GM23338 (cell line): Measurements from ENCODE around the gene TIMM50. TPM values are rescaled to one million over a fixed set of nuclear protein-coding genes. Genes with fewer than 3 reads are reported as not detected.

Experiments used
- ATAC-seq: fragments of 200-7000 bp; cut with Tn5 transposase; 3 replicates; pipeline ENCODE4 v1.9.1; 2020
- DNase-seq: peaks from one replicate; pipeline ENCODE4 v3.0.0-alpha.2; 2015; ENCODE audit warnings: low spot score
- H2AFZ ChIP-seq: fragments of 200-600 bp; sonication (generic); 2 replicates; pipeline ENCODE4 v1.8.0; 2016; ENCODE audit warnings: antibody characterized with exemption, mild to moderate bottlenecking, moderate library complexity
- H3F3A ChIP-seq: fragments of 200-600 bp; sonication (generic); replicated peaks from 2 replicates; pipeline ENCODE4 v1.8.0; 2017; ENCODE audit warnings: antibody characterized with exemption, mixed run types, low read depth
- H3K27ac ChIP-seq: fragments of 200-600 bp; sonication (generic); 2 replicates; pipeline ENCODE4 v1.6.1; 2016; ENCODE audit warnings: low read depth
- H3K27me3 ChIP-seq: fragments of 200-600 bp; sonication (generic); 2 replicates; pipeline ENCODE4 v1.8.0; 2016; ENCODE audit warnings: mild to moderate bottlenecking, mixed run types, moderate library complexity; ENCODE audit not compliant: insufficient read depth
- H3K36me3 ChIP-seq: fragments of 200-600 bp; sonication (generic); 2 replicates; pipeline ENCODE4 v1.8.0; 2016; ENCODE audit warnings: mild to moderate bottlenecking; ENCODE audit not compliant: insufficient read depth
- H3K4me1 ChIP-seq: fragments of 200-600 bp; sonication (generic); 2 replicates; pipeline ENCODE4 v1.8.0; 2016; ENCODE audit warnings: mild to moderate bottlenecking, moderate library complexity; ENCODE audit not compliant: insufficient read depth
- H3K4me2 ChIP-seq: fragments of 200-600 bp; sonication (generic); 2 replicates; pipeline ENCODE4 v1.7.1; 2017; ENCODE audit warnings: mixed run types
- H3K4me3 ChIP-seq: fragments of 200-600 bp; sonication (generic); 2 replicates; pipeline ENCODE4 v1.6.1; 2016; ENCODE audit warnings: mixed run types
- H3K79me2 ChIP-seq: fragments of 200-600 bp; sonication (generic); replicated peaks from 2 replicates; pipeline ENCODE4 v1.8.0; 2017; ENCODE audit warnings: mild to moderate bottlenecking; ENCODE audit not compliant: insufficient read depth
- H3K9me2 ChIP-seq: fragments of 200-600 bp; sonication (generic); 2 replicates; pipeline ENCODE4 v1.8.0; 2017; ENCODE audit not compliant: insufficient read depth
- H4K20me1 ChIP-seq: fragments of 200-600 bp; sonication (generic); replicated peaks from 2 replicates; pipeline ENCODE4 v1.8.0; 2017; ENCODE audit warnings: mild to moderate bottlenecking; ENCODE audit not compliant: insufficient read depth
- H3K27ac Mint-ChIP-seq: 2 replicates; pipeline ENCODE4 v1.8.0; 2020; ENCODE audit warnings: inconsistent platforms, mild to moderate bottlenecking, moderate library complexity, mixed read lengths
- H3K27me3 Mint-ChIP-seq: 3 replicates; pipeline ENCODE4 v1.8.0; 2022; ENCODE audit warnings: low read depth, mild to moderate bottlenecking, moderate library complexity, mixed read lengths, inconsistent platforms; ENCODE audit not compliant: insufficient read depth, poor library complexity
- H3K36me3 Mint-ChIP-seq: 3 replicates; pipeline ENCODE4 v1.8.0; 2021; ENCODE audit warnings: low read depth, mild to moderate bottlenecking, inconsistent platforms, moderate library complexity, mixed read lengths
- H3K4me1 Mint-ChIP-seq: 3 replicates; pipeline ENCODE4 v1.8.0; 2020; ENCODE audit warnings: mild to moderate bottlenecking, inconsistent platforms, mixed read lengths
- H3K4me3 Mint-ChIP-seq: 3 replicates; pipeline ENCODE4 v1.8.0; 2021; ENCODE audit warnings: moderate library complexity, mild to moderate bottlenecking, inconsistent platforms, mixed read lengths
- H3K9me3 Mint-ChIP-seq: 3 replicates; pipeline ENCODE4 v1.8.0; 2020; ENCODE audit warnings: moderate library complexity, mild to moderate bottlenecking, inconsistent platforms, mixed read lengths
- CREB1 ChIP-seq: fragments of 250-450 bp; sonication (Bioruptor Pico); IDR thresholded peaks from 2 replicates; pipeline ENCODE4 v1.5.0; 2020; ENCODE audit warnings: low read depth, mild to moderate bottlenecking, moderate library complexity
- CTCF ChIP-seq, 2 experiments: fragments of 200-600 bp in 1 of 2; sonication (generic) in 1 of 2; conservative IDR thresholded peaks; 2 replicates each; pipeline versions ENCODE4 v1.5.1 to v1.6.1; 2016 to 2017; ENCODE audit warnings: antibody characterized with exemption in 2 of 2, low read depth in 2 of 2, mild to moderate bottlenecking in 2 of 2, moderate library complexity in 1 of 2
- ETS1 ChIP-seq: IDR thresholded peaks from 2 replicates; pipeline ENCODE4 v1.6.1; 2016; ENCODE audit warnings: antibody characterized with exemption
- EZH2 ChIP-seq: fragments of 200-600 bp; sonication (generic); IDR thresholded peaks from one replicate; pipeline ENCODE4 v1.8.0; 2017; ENCODE audit warnings: antibody characterized with exemption, mild to moderate bottlenecking, low read depth; ENCODE audit not compliant: unreplicated experiment
- JUNB ChIP-seq: IDR thresholded peaks from one replicate; pipeline ENCODE4 v1.6.1; 2016; ENCODE audit warnings: antibody characterized with exemption; ENCODE audit not compliant: unreplicated experiment
- POLR2AphosphoS5 ChIP-seq: IDR thresholded peaks from 2 replicates; pipeline ENCODE4 v1.6.1; 2016; ENCODE audit warnings: antibody characterized with exemption, low read depth
- ZNF114 ChIP-seq: fragments of 250-450 bp; sonication (Bioruptor Pico); IDR thresholded peaks from 2 replicates; pipeline ENCODE4 v1.5.0; 2020; ENCODE audit warnings: mild to moderate bottlenecking, moderate library complexity
- polyA plus RNA-seq: library from polyadenylated mRNA; unstranded; fragments of >200 nt; fragmentation: Nextera tagmentation; extraction: Ambion mirVana; gene quantifications from 2 replicates; pipeline ENCODE4 v1.2.1, GENCODE V29; 2016
- total RNA-seq: library from RNA; depleted of rRNA; stranded (reverse); fragments of >200 nt; shearing (Covaris generic); gene quantifications from 2 replicates; pipeline ENCODE4 v1.2.3, GENCODE V29; 2014

Gene TIMM50
- total and polyA plus RNA-seq, 2 experiments from 2014 or later, result 119 to 139 TPM

DNA sequence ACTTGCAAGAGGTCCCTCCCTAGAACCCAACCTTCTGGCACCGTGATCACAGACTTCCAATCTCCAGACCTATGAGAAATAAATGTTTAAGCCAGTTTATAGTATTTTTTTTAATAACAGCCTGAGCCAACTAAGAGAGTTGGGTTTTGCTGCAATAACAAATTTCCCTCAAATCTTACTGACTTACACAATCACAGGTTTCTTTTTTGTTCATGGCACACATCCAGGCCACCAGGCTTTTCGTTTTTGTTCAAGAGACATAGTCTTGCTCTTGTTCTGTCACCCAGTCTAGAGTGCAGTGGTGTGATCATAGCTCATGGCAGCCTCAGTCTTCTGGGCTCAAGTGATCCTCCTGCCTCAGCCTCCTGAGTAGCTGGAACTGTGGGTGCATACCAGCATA, 32.4 kb downstream of the TIMM50 start:
- Mint-ChIP-seq H3K4me3 (no peak overlapping the region), H3K27me3 (peaks cover 46% of the 10 kb centered on the region), H3K4me1 (peaks cover 16% of the 10 kb centered on the region), H3K9me3 (peaks cover 9% of the 10 kb centered on the region; the same call in 2 of the 3 replicates), H3K36me3 (peaks cover 12% of the 10 kb centered on the region), H3K27ac (no peak overlapping the region)
- no peak overlapping the region for H3K4me2 ChIP-seq
- no peak for DNase-seq
- no peak overlapping the region for H2AFZ ChIP-seq
- H3K27me3 ChIP-seq, result peaks cover 39% of the 10 kb centered on the region
- H3F3A ChIP-seq, result peaks cover 21% of the 10 kb centered on the region; the same call in 1 of the 2 replicates
- no peaks in the 10 kb centered on the region for H3K36me3 ChIP-seq
- H3K9me2 ChIP-seq, result no peaks in the 10 kb centered on the region
- peaks cover 8% of the 10 kb centered on the region for H3K4me1 ChIP-seq
- H3K79me2 ChIP-seq, result peaks cover 16% of the 10 kb centered on the region
- H3K27ac ChIP-seq, result no peak overlapping the region
- 0 out of 2 replicates have a peak, but pooled peaks cover 4% of the 10 kb centered on the region for H4K20me1 ChIP-seq
- no peak overlapping the region for H3K4me3 ChIP-seq
- no peak for ATAC-seq
- TF ChIP-seq ETS1, result no peak
- TF ChIP-seq POLR2AphosphoS5, result no peak
- TF ChIP-seq EZH2, result no peak

- Histone ChIP-seq H4K20me1 (0 out of 2 replicates have a peak, but pooled peaks cover 4% of the 10 kb centered on the region), H3K27ac (peak within 1 kb of the TSS; percentile 92), H3K9me2 (no peaks in the 10 kb centered on the region), H3F3A (0 out of 2 replicates have a peak, but pooled peaks cover 11% of the 10 kb centered on the region), H3K79me2 (peaks cover 16% of the 10 kb centered on the region), H2AFZ (peak within 1 kb of the TSS; percentile 97), H3K27me3 (peaks cover 19% of the 10 kb centered on the region), H3K4me1 (peaks cover 15% of the 10 kb centered on the region; the same call in 1 of the 2 replicates), H3K36me3 (no peaks in the 10 kb centered on the region), H3K4me3 (peak within 1 kb of the TSS; percentile 99), H3K4me2 (peak within 1 kb of the TSS; percentile 94)
- DNase-seq, result peak; percentile 94
- H3K27me3 Mint-ChIP-seq, result peaks cover 31% of the 10 kb centered on the region
- peaks cover 25% of the 10 kb centered on the region for H3K4me1 Mint-ChIP-seq
- peaks cover 9% of the 10 kb centered on the region; the same call in 2 of the 3 replicates for H3K9me3 Mint-ChIP-seq
- peak; percentile 77 for ATAC-seq
- H3K4me3 Mint-ChIP-seq, result peak within 1 kb of the TSS; percentile 88
- peaks cover 19% of the 10 kb centered on the region for H3K36me3 Mint-ChIP-seq
- TF ChIP-seq CTCF (conservative IDR thresholded peaks at IDR 0.05; ENCODE audit: low read depth in 2 of 2) (peak; percentile 34 to 53), POLR2AphosphoS5 (peak; percentile 47), JUNB (no peak), EZH2 (no peak), ZNF114 (no peak), CREB1 (0 out of 2 replicates have a peak, but pooled peaks have one; percentile 2)
- peak within 1 kb of the TSS; percentile 70; the same call in 1 of the 2 replicates for H3K27ac Mint-ChIP-seq
These were observed 34.4 kb downstream of the TIMM50 start, which contains the start of gene SELENOV for GRCh38 chr19:39514840-39515550. Gene SELENOV (plus strand): TSS chr19:39515139. CDS start chr19:39515213, 74 bp downstream.
